Measurements from ENCODE around the gene WDR86. TPM values are rescaled to one million over a fixed set of nuclear protein-coding genes. Genes with fewer than 3 reads are reported as not detected.

Gene WDR86
- total and polyA plus RNA-seq, 2 experiments from 2014 or later: not detected

GRCh38 chr7:151438864-151439601 lies 29.2 kb upstream of the WDR86 start:
- no peaks in the 10 kb centered on the region for H3K9me2 ChIP-seq (ENCODE audit: insufficient read depth)
- no peak overlapping the region for H3K4me2 ChIP-seq (ENCODE audit: unreplicated experiment)
- no peak overlapping the region for H3K9ac ChIP-seq
- H3K4me3 ChIP-seq: no peak overlapping the region
- H3K9me3 ChIP-seq (ENCODE audit: low read depth): no peaks in the 10 kb centered on the region
- 0 out of 2 replicates have a peak, but pooled peaks cover 5% of the 10 kb centered on the region for H3K27me3 ChIP-seq (replicated peaks; ENCODE audit: insufficient read depth)
- no peak overlapping the region for H2AFZ ChIP-seq
- DNase-seq: no peak
- H3F3A ChIP-seq (ENCODE audit: insufficient read depth): peaks cover 6% of the 10 kb centered on the region; the same call in 1 of the 2 replicates
- no peaks in the 10 kb centered on the region for H3K79me2 ChIP-seq (ENCODE audit: insufficient read depth)
- no peak overlapping the region for H3K27ac ChIP-seq
- H3K4me1 ChIP-seq (ENCODE audit: insufficient read depth): peaks cover 4% of the 10 kb centered on the region
- TF ChIP-seq EZH2phosphoT487 (IDR thresholded peaks at IDR 0.05; ENCODE audit: insufficient read depth, low read depth) (no peak), EZH2 (IDR thresholded peaks at IDR 0.05; ENCODE audit: insufficient read depth, poor library complexity, severe bottlenecking) (no peak)
- H4K20me1 ChIP-seq (ENCODE audit: insufficient read depth): no peaks in the 10 kb centered on the region
- H3K36me3 ChIP-seq (ENCODE audit: low read depth): no peaks in the 10 kb centered on the region
- in situ Hi-C loops (cut with MboI): no loop called here
- 91 to 94% methylated on average over 17 of the region's 17 CpGs for WGBS, 2 experiments (ENCODE audit: low coverage in 1 of 2, low lambda C conversion rate in 2 of 2, missing lambda C conversion rate in 2 of 2)

GRCh38 chr7:151437866-151438516 lies 28.2 kb upstream of the WDR86 start:
- H3K79me2 ChIP-seq (ENCODE audit: insufficient read depth): no peaks in the 10 kb centered on the region
- H3K4me3 ChIP-seq: no peak overlapping the region
- H3K27me3 ChIP-seq (replicated peaks; ENCODE audit: insufficient read depth): 0 out of 2 replicates have a peak, but pooled peaks cover 5% of the 10 kb centered on the region
- no peaks in the 10 kb centered on the region for H3K36me3 ChIP-seq (ENCODE audit: low read depth)
- H3K9me3 ChIP-seq (ENCODE audit: low read depth): no peaks in the 10 kb centered on the region
- in situ Hi-C loops (cut with MboI): no loop called here
- H3K27ac ChIP-seq: no peak overlapping the region
- H3K9ac ChIP-seq: no peak overlapping the region
- peaks cover 4% of the 10 kb centered on the region for H3K4me1 ChIP-seq (ENCODE audit: insufficient read depth)
- H4K20me1 ChIP-seq (ENCODE audit: insufficient read depth): no peaks in the 10 kb centered on the region
- peaks cover 6% of the 10 kb centered on the region; the same call in 1 of the 2 replicates for H3F3A ChIP-seq (ENCODE audit: insufficient read depth)
- no peak for DNase-seq
- no peak overlapping the region for H3K4me2 ChIP-seq (ENCODE audit: unreplicated experiment)
- H2AFZ ChIP-seq: no peak overlapping the region
- no peaks in the 10 kb centered on the region for H3K9me2 ChIP-seq (ENCODE audit: insufficient read depth)
- TF ChIP-seq EZH2 (IDR thresholded peaks at IDR 0.05; ENCODE audit: insufficient read depth, poor library complexity, severe bottlenecking) (no peak), EZH2phosphoT487 (IDR thresholded peaks at IDR 0.05; ENCODE audit: insufficient read depth, low read depth) (no peak)
- WGBS, 2 experiments (ENCODE audit: low coverage in 1 of 2, low lambda C conversion rate in 2 of 2, missing lambda C conversion rate in 2 of 2): 81 to 89% methylated on average over 23 of the region's 23 CpGs

GRCh38 chr7:151437159-151437553 lies 27.3 kb upstream of the WDR86 start:
- no peaks in the 10 kb centered on the region for H3K79me2 ChIP-seq (ENCODE audit: insufficient read depth)
- peaks cover 6% of the 10 kb centered on the region; the same call in 1 of the 2 replicates for H3F3A ChIP-seq (ENCODE audit: insufficient read depth)
- no peak overlapping the region for H3K9ac ChIP-seq
- H2AFZ ChIP-seq: no peak overlapping the region
- TF ChIP-seq EZH2 (IDR thresholded peaks at IDR 0.05; ENCODE audit: insufficient read depth, poor library complexity, severe bottlenecking) (no peak), EZH2phosphoT487 (IDR thresholded peaks at IDR 0.05; ENCODE audit: insufficient read depth, low read depth) (no peak)
- H3K4me1 ChIP-seq (ENCODE audit: insufficient read depth): peaks cover 4% of the 10 kb centered on the region
- H3K9me3 ChIP-seq (ENCODE audit: low read depth): no peaks in the 10 kb centered on the region
- H3K27ac ChIP-seq: no peak overlapping the region
- no peaks in the 10 kb centered on the region for H3K9me2 ChIP-seq (ENCODE audit: insufficient read depth)
- no peaks in the 10 kb centered on the region for H3K36me3 ChIP-seq (ENCODE audit: low read depth)
- no peak overlapping the region for H3K4me3 ChIP-seq
- H4K20me1 ChIP-seq (ENCODE audit: insufficient read depth): no peaks in the 10 kb centered on the region
- WGBS, 2 experiments (ENCODE audit: low coverage in 1 of 2, low lambda C conversion rate in 2 of 2, missing lambda C conversion rate in 2 of 2): 72 to 75% methylated on average over 13 of the region's 13 CpGs
- in situ Hi-C loops (cut with MboI): no loop called here
- no peak for DNase-seq
- 0 out of 2 replicates have a peak, but pooled peaks cover 5% of the 10 kb centered on the region for H3K27me3 ChIP-seq (replicated peaks; ENCODE audit: insufficient read depth)
- no peak overlapping the region for H3K4me2 ChIP-seq (ENCODE audit: unreplicated experiment)

- no peak for TF ChIP-seq EZH2 (IDR thresholded peaks at IDR 0.05; ENCODE audit: insufficient read depth, poor library complexity, severe bottlenecking)
- TF ChIP-seq EZH2phosphoT487 (IDR thresholded peaks at IDR 0.05; ENCODE audit: insufficient read depth, low read depth): no peak
- no peak overlapping the region for H3K9ac ChIP-seq
- peaks cover 4% of the 10 kb centered on the region for H3K4me1 ChIP-seq (ENCODE audit: insufficient read depth)
- DNase-seq: no peak
- no peaks in the 10 kb centered on the region for H3K36me3 ChIP-seq (ENCODE audit: low read depth)
- in situ Hi-C loops (cut with MboI): no loop called here
- H3K9me3 ChIP-seq (ENCODE audit: low read depth): no peaks in the 10 kb centered on the region
- H4K20me1 ChIP-seq (ENCODE audit: insufficient read depth): no peaks in the 10 kb centered on the region
- no peaks in the 10 kb centered on the region for H3K79me2 ChIP-seq (ENCODE audit: insufficient read depth)
- no peaks in the 10 kb centered on the region for H3K9me2 ChIP-seq (ENCODE audit: insufficient read depth)
- WGBS, 2 experiments (ENCODE audit: low coverage in 1 of 2, low lambda C conversion rate in 2 of 2, missing lambda C conversion rate in 2 of 2): 78 to 85% methylated on average over 9 of the region's 9 CpGs
- no peak overlapping the region for H2AFZ ChIP-seq
- 0 out of 2 replicates have a peak, but pooled peaks cover 5% of the 10 kb centered on the region for H3K27me3 ChIP-seq (replicated peaks; ENCODE audit: insufficient read depth)
- no peak overlapping the region for H3K27ac ChIP-seq
- no peak overlapping the region for H3K4me3 ChIP-seq
- no peak overlapping the region for H3K4me2 ChIP-seq (ENCODE audit: unreplicated experiment)
- peaks cover 5% of the 10 kb centered on the region; the same call in 1 of the 2 replicates for H3F3A ChIP-seq (ENCODE audit: insufficient read depth)
Measured at GRCh38 chr7:151436446-151437158, 26.8 kb upstream of the WDR86 start.
